AG04450 (cell line): ENCODE measurements around the gene PPP2R1A. TPM values are rescaled to one million over a fixed set of nuclear protein-coding genes. Genes with fewer than 3 reads are reported as not detected.

Experiments
- CTCF ChIA-PET: fragments of 300-600, 350-600 bp; formaldehyde crosslinking; extraction: SDS; loops from one replicate; lab custom pipeline; 2022; ENCODE audit warnings: antibody characterized with exemption, inconsistent platforms; lab: Charles Lee
- POLR2A ChIA-PET: fragments of 350-600 bp; formaldehyde crosslinking; extraction: SDS; loops from one replicate; lab custom pipeline; 2021; ENCODE audit warnings: antibody characterized with exemption, inconsistent platforms; lab: Yijun Ruan, JAX
- DNase-seq: peaks from one replicate; pipeline ENCODE4 v3.0.0-alpha.2; 2011; ENCODE audit warnings: low read depth, low spot score
- H3K27ac ChIP-seq: one replicate; pipeline ENCODE4 v1.5.1; 2012; ENCODE audit warnings: low read depth, low read length, control low read depth
- H3K27me3 ChIP-seq: one replicate; pipeline ENCODE4 v1.6.0; 2012; ENCODE audit warnings: low read length; ENCODE audit not compliant: control insufficient read depth, insufficient read depth
- H3K4me3 ChIP-seq: 2 replicates; pipeline ENCODE4 v1.5.1; 2011; ENCODE audit warnings: mild to moderate bottlenecking, low read depth, low read length, control low read depth
- H3K9me3 ChIP-seq: 2 replicates; pipeline ENCODE4 v1.5.1; 2012; ENCODE audit warnings: low read length; ENCODE audit not compliant: control insufficient read depth, insufficient read depth
- CTCF ChIP-seq: IDR thresholded peaks from 2 replicates; pipeline ENCODE4 v1.5.1; 2011; ENCODE audit warnings: low read depth, low read length, control low read depth, inconsistent platforms
- polyA plus RNA-seq: library from polyadenylated mRNA; depleted of rRNA; stranded (reverse); fragments of >200 nt; gene quantifications from 2 replicates; pipeline ENCODE4 v1.2.3, GENCODE V29; 2011; rRNA removed
- small RNA-seq: library from RNA; depleted of rRNA; stranded (forward); fragments of <200 nt; gene quantifications from one replicate; pipeline ENCODE3, GENCODE V24; 2012; ENCODE audit warnings: low read depth; ENCODE audit not compliant: insufficient read length

PPP2R1A gene
- polyA plus RNA-seq, 1 experiment, result 158 TPM

- Histone ChIP-seq H3K9me3 (peaks cover 40% of the 10 kb centered on the region), H3K4me3 (no peak overlapping the region), H3K27ac (no peak overlapping the region), H3K27me3 (no peaks in the 10 kb centered on the region)
- CTCF ChIA-PET, result interaction anchor here (0.6 kb wide), 1 partner anchor 464 kb away, joined by 5 read pairs; no protein-coding TSS in a partner anchor
- POLR2A ChIA-PET, result no interaction called here
- no peak for TF ChIP-seq CTCF
- DNase-seq, result no peak
These were observed 84.3 kb downstream of the PPP2R1A start for GRCh38 chr19:52274191-52274590.

GRCh38 chr19:52275988-52276387 is 86.1 kb downstream of the PPP2R1A start:
- no peaks in the 10 kb centered on the region for H3K27me3 ChIP-seq
- no peak for DNase-seq
- CTCF ChIA-PET, result no interaction called here
- POLR2A ChIA-PET, result no interaction called here
- H3K9me3 ChIP-seq, result peaks cover 48% of the 10 kb centered on the region
- no peak for TF ChIP-seq CTCF
- no peak overlapping the region for H3K27ac ChIP-seq
- H3K4me3 ChIP-seq, result no peak overlapping the region

DNA sequence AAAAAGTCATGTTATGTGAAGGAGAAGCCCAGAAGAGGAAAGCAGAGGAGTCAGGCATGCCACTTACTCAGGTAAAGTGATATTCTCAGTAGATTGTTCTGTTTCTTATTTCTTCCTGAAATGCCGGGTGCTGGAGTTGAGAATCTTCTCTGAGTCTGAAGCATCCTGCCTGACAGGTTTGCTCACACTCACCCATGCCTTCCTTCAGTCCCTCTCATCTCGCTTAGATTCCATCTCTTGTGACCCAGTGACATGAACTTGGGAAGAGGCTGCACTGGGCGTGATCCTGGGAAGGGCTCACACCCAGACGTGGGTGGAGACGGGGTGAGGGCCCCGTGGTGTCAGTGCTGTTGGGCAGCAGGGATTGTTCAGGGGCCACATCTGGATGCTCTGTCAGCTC is 87.6 kb downstream of the PPP2R1A start:
- ChIA-PET POLR2A (no interaction called here), CTCF (no interaction called here)
- H3K27ac ChIP-seq, result no peak overlapping the region
- peaks cover 56% of the 10 kb centered on the region for H3K9me3 ChIP-seq
- H3K4me3 ChIP-seq, result no peak overlapping the region
- no peaks in the 10 kb centered on the region for H3K27me3 ChIP-seq
- DNase-seq, result no peak
- TF ChIP-seq CTCF, result no peak

Small RNAs within 50 kb of the gene (small RNA-seq; reads per million reads assigned to genes)
- gene MIR6801, result not detected
- gene RF00019, result not detected
- gene RPL37P23, result not detected

Other genes with a start within 250 kb of the PPP2R1A start
- 7.6 and 9.4 TPM in 2 replicates for gene ZNF350, start 203.2 kb upstream of the PPP2R1A start, polyA plus RNA-seq
- 5.0 and 7.6 TPM in 2 replicates for gene ZNF615, start 181.8 kb upstream of the PPP2R1A start, polyA plus RNA-seq
- gene ZNF614, start 161.7 kb upstream of the PPP2R1A start, polyA plus RNA-seq, result 5.2 and 7.2 TPM in 2 replicates
- gene ZNF432, start 141.2 kb upstream of the PPP2R1A start, polyA plus RNA-seq, result 5.8 and 6.2 TPM in 2 replicates
- 10.5 and 11.1 TPM in 2 replicates for gene ZNF841, start 94.3 kb upstream of the PPP2R1A start, polyA plus RNA-seq
- gene ZNF616, start 50.1 kb upstream of the PPP2R1A start, polyA plus RNA-seq, result 5.5 and 6.2 TPM in 2 replicates
- 3.2 and 3.7 TPM in 2 replicates for gene ZNF836, start 18.4 kb upstream of the PPP2R1A start, polyA plus RNA-seq
- 9.2 and 14.0 TPM in 2 replicates for gene ZNF766, start 79.5 kb downstream of the PPP2R1A start, polyA plus RNA-seq
- 11.9 TPM in 2 replicates for gene ZNF480, start 107.1 kb downstream of the PPP2R1A start, polyA plus RNA-seq
- 4.4 and 5.5 TPM in 2 replicates for gene ZNF610, start 146.2 kb downstream of the PPP2R1A start, polyA plus RNA-seq
- 15.6 and 19.9 TPM in 2 replicates for gene ZNF880, start 179.9 kb downstream of the PPP2R1A start, polyA plus RNA-seq
- gene ZNF528, start 207.8 kb downstream of the PPP2R1A start, polyA plus RNA-seq, result 23.4 and 29.3 TPM in 2 replicates
- gene ZNF534, start 239.1 kb downstream of the PPP2R1A start, polyA plus RNA-seq, result 0.04 and 0.05 TPM in 2 replicates